WI38 (cell line): ENCODE measurements around the gene OVOL1.
"Not testable (repeated sequence)": the region's sequence is repeated elsewhere in the genome, so short reads cannot be mapped to it uniquely, and the experiment has no call there.

Experiments used
- H3K4me3 ChIP-seq: 2 replicates; pipeline ENCODE4 v1.5.1; 2011; ENCODE audit warnings: low read depth, mild to moderate bottlenecking, control low read depth, low read length
- CTCF ChIP-seq: IDR thresholded peaks from 2 replicates; pipeline ENCODE4 v1.5.1; 2012; ENCODE audit warnings: low read depth, mild to moderate bottlenecking, control low read depth, low read length

The OVOL1 gene

GRCh38 chr11:65821107-65821506 lies 34.2 kb downstream of the OVOL1 start:
- no peak for TF ChIP-seq CTCF

GRCh38 chr11:65822776-65823528 lies 36.1 kb downstream of the OVOL1 start:
- no peak for TF ChIP-seq CTCF
- no peak overlapping the region for H3K4me3 ChIP-seq

More at GRCh38 chr11:65821107-65821506, 34.2 kb downstream of the OVOL1 start:
- no peak overlapping the region for H3K4me3 ChIP-seq

GRCh38 chr11:65826984-65827735 lies 40.3 kb downstream of the OVOL1 start:
- no peak overlapping the region for H3K4me3 ChIP-seq
- no peak for TF ChIP-seq CTCF

GRCh38 chr11:65829459-65829858 lies 42.6 kb downstream of the OVOL1 start:
- no peak overlapping the region for H3K4me3 ChIP-seq
- TF ChIP-seq CTCF, result no peak

- H3K4me3 ChIP-seq, result not testable (repeated sequence)
Measured at GRCh38 chr11:65832231-65832630, 45.4 kb downstream of the OVOL1 start.

- H3K4me3 ChIP-seq, result peak within 1 kb of the TSS; percentile 59
- TF ChIP-seq CTCF, result no peak
Measured at GRCh38 chr11:65833297-65834030, 46.6 kb downstream of the OVOL1 start, which contains the start of gene SNX32. Gene SNX32 (plus strand): TSS chr11:65833963. CDS start chr11:65834066, 103 bp downstream.

GRCh38 chr11:65834202-65834601 lies 47.3 kb downstream of the OVOL1 start:
- TF ChIP-seq CTCF, result no peak
- peak overlapping the region; percentile 59 for H3K4me3 ChIP-seq
